HL-60 (cell line): ENCODE measurements around the gene CWF19L2.

Experiments
- GABPA ChIP-seq: IDR thresholded peaks from 2 replicates; pipeline ENCODE4 v1.6.1; 2012; ENCODE audit warnings: low read depth
- POLR2AphosphoS5 ChIP-seq: IDR thresholded peaks from 2 replicates; pipeline ENCODE4 v1.6.1; 2012; ENCODE audit warnings: low read depth
- SPI1 ChIP-seq: IDR thresholded peaks from 2 replicates; pipeline ENCODE4 v1.6.1; 2012; ENCODE audit warnings: low read depth, mild to moderate bottlenecking, borderline replicate concordance
- TF ChIP-seq, protein P1 (sequence below): IDR thresholded peaks from one replicate; pipeline ENCODE4 v1.5.1; 2011; ENCODE audit warnings: low read length, control low read depth, inconsistent platforms; ENCODE audit not compliant: insufficient read depth
- TF ChIP-seq, protein P2 (sequence below): IDR thresholded peaks from 2 replicates; pipeline ENCODE4 v1.6.1; 2012; ENCODE audit warnings: low read depth; ENCODE audit not compliant: insufficient replicate concordance

DNA sequence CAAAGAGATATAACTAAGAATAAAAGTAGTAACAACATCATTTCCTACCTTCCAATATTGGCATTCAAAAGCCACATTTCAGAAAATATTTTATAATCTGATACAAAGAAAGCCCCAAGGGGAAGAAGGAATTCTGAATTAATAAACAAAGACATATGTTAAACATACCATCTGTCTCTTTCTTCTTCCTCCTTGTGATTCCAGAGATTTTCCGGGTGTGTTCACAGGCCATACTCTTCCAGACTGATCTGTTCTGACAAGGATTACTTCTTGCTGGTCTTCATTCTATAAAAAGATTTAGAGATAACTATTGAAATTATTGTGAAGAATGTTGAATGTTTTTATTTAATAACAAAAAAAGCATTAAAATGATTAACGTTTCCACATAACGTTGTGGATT is 65.0 kb downstream of the CWF19L2 start:
- TF ChIP-seq, protein P1, sequence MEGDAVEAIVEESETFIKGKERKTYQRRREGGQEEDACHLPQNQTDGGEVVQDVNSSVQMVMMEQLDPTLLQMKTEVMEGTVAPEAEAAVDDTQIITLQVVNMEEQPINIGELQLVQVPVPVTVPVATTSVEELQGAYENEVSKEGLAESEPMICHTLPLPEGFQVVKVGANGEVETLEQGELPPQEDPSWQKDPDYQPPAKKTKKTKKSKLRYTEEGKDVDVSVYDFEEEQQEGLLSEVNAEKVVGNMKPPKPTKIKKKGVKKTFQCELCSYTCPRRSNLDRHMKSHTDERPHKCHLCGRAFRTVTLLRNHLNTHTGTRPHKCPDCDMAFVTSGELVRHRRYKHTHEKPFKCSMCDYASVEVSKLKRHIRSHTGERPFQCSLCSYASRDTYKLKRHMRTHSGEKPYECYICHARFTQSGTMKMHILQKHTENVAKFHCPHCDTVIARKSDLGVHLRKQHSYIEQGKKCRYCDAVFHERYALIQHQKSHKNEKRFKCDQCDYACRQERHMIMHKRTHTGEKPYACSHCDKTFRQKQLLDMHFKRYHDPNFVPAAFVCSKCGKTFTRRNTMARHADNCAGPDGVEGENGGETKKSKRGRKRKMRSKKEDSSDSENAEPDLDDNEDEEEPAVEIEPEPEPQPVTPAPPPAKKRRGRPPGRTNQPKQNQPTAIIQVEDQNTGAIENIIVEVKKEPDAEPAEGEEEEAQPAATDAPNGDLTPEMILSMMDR, result no peak
- no peak for TF ChIP-seq GABPA
- TF ChIP-seq POLR2AphosphoS5, result no peak
- TF ChIP-seq, protein P2, sequence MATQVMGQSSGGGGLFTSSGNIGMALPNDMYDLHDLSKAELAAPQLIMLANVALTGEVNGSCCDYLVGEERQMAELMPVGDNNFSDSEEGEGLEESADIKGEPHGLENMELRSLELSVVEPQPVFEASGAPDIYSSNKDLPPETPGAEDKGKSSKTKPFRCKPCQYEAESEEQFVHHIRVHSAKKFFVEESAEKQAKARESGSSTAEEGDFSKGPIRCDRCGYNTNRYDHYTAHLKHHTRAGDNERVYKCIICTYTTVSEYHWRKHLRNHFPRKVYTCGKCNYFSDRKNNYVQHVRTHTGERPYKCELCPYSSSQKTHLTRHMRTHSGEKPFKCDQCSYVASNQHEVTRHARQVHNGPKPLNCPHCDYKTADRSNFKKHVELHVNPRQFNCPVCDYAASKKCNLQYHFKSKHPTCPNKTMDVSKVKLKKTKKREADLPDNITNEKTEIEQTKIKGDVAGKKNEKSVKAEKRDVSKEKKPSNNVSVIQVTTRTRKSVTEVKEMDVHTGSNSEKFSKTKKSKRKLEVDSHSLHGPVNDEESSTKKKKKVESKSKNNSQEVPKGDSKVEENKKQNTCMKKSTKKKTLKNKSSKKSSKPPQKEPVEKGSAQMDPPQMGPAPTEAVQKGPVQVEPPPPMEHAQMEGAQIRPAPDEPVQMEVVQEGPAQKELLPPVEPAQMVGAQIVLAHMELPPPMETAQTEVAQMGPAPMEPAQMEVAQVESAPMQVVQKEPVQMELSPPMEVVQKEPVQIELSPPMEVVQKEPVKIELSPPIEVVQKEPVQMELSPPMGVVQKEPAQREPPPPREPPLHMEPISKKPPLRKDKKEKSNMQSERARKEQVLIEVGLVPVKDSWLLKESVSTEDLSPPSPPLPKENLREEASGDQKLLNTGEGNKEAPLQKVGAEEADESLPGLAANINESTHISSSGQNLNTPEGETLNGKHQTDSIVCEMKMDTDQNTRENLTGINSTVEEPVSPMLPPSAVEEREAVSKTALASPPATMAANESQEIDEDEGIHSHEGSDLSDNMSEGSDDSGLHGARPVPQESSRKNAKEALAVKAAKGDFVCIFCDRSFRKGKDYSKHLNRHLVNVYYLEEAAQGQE, result no peak
- no peak for TF ChIP-seq SPI1
